ENCODE results near the gene FIBCD1.

The FIBCD1 gene

DNA sequence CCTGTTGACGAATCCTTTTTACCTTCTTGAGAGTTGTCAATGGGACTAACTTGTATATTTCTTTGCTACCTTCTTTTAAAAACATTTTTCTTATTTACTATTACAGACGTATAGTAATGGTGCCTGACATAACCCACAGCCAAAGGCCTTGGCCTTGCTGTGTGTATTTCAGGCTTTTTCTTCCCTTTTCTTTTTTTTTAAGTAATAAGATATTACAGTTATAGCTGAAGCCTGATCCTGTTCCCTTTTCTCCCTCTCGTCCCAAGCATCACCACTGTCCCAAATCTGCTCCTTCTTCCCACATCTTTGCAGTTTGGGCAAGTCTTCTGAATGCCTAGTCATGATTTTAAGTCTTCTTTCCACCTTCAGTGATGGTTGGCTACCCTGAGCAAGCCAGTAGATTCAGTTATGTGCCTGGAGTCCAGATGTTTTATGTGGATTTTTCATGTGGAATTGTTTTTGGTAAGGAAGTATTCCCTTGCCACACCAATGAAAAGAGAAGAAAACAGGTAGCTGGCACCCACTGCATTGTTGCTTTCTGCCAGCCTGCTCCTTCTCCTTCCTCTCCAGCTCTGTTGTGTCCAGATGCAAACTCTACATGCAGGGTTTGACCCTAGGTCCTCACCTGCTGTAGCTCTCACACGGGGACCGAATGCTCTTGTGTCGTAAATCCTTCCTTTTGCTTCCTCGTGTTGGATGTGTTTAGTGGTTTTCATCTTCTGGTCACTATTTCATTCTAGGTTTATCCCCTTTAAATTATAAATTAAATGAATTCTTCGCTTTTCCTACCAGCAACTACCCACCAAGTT, 77.5 kb downstream of the FIBCD1 start:
- TF ChIP-seq CTCF (conservative IDR thresholded peaks at IDR 0.05; ENCODE audit: low read depth, low read length) = no peak
- H3K27me3 ChIP-seq (ENCODE audit: insufficient read depth, low read depth) = no peaks in the 10 kb centered on the region
- H3K4me3 ChIP-seq (IDR thresholded peaks at IDR 0.05; ENCODE audit: insufficient read depth, low read depth, low read length) = no peak overlapping the region
- H3K4me1 ChIP-seq (ENCODE audit: low read depth, poor library complexity, severe bottlenecking) = no peaks in the 10 kb centered on the region
- H3K27ac ChIP-seq = no peak overlapping the region
- no peak overlapping the region for H3K9ac ChIP-seq
- peaks cover 1% of the 10 kb centered on the region; the same call in 1 of the 2 replicates for H4K20me1 ChIP-seq (ENCODE audit: insufficient read depth)
- no peak overlapping the region for H3K4me2 ChIP-seq
- H3K79me2 ChIP-seq (ENCODE audit: insufficient read depth, low read depth) = no peaks in the 10 kb centered on the region
- H3K36me3 ChIP-seq (ENCODE audit: insufficient read depth) = no peaks in the 10 kb centered on the region
- no peak overlapping the region for H2AFZ ChIP-seq (ENCODE audit: low read depth)

- no peak overlapping the region for H2AFZ ChIP-seq (ENCODE audit: low read depth)
- no peak overlapping the region for H3K27ac ChIP-seq
- H3K4me2 ChIP-seq = no peak overlapping the region
- no peaks in the 10 kb centered on the region for H3K4me1 ChIP-seq (ENCODE audit: low read depth, poor library complexity, severe bottlenecking)
- H3K4me3 ChIP-seq (IDR thresholded peaks at IDR 0.05; ENCODE audit: insufficient read depth, low read depth, low read length) = no peak overlapping the region
- H3K79me2 ChIP-seq (ENCODE audit: insufficient read depth, low read depth) = no peaks in the 10 kb centered on the region
- no peaks in the 10 kb centered on the region for H3K36me3 ChIP-seq (ENCODE audit: insufficient read depth)
- H3K9ac ChIP-seq = no peak overlapping the region
- no peak for TF ChIP-seq CTCF (conservative IDR thresholded peaks at IDR 0.05; ENCODE audit: low read depth, low read length)
- no peaks in the 10 kb centered on the region for H4K20me1 ChIP-seq (ENCODE audit: insufficient read depth)
- no peaks in the 10 kb centered on the region for H3K27me3 ChIP-seq (ENCODE audit: insufficient read depth, low read depth)
Observed at GRCh38 chr9:130860458-130861316, 78.4 kb downstream of the FIBCD1 start.

- Histone ChIP-seq H3K4me2 (no peak overlapping the region), H3K27ac (no peak overlapping the region), H3K27me3 (ENCODE audit: insufficient read depth, low read depth) (no peaks in the 10 kb centered on the region), H4K20me1 (ENCODE audit: insufficient read depth) (no peaks in the 10 kb centered on the region), H3K79me2 (ENCODE audit: insufficient read depth, low read depth) (no peaks in the 10 kb centered on the region), H2AFZ (ENCODE audit: low read depth) (no peak overlapping the region), H3K4me3 (IDR thresholded peaks at IDR 0.05; ENCODE audit: insufficient read depth, low read depth, low read length) (no peak overlapping the region), H3K4me1 (ENCODE audit: low read depth, poor library complexity, severe bottlenecking) (no peaks in the 10 kb centered on the region), H3K9ac (no peak overlapping the region), H3K36me3 (ENCODE audit: insufficient read depth) (no peaks in the 10 kb centered on the region)
- no peak for TF ChIP-seq CTCF (conservative IDR thresholded peaks at IDR 0.05; ENCODE audit: low read depth, low read length)
Observed at GRCh38 chr9:130858739-130859705, 80.0 kb downstream of the FIBCD1 start.
